Trophoblast cell (in vitro differentiated cells and primary cell): ENCODE data around the gene HCAR2.

Experiments
- DNase-seq, 2 donors: peaks; one replicate each; pipeline ENCODE4 v3.0.0-alpha.2; 2016
- H2AFZ ChIP-seq: 2 replicates; pipeline ENCODE4 v1.6.1; 2013; ENCODE audit warnings: low read length, moderate library complexity, mild to moderate bottlenecking; ENCODE audit not compliant: insufficient read depth, poor library complexity
- H2AK5ac ChIP-seq: 2 replicates; pipeline ENCODE4 v1.6.1; 2013; ENCODE audit warnings: mild to moderate bottlenecking, low read length
- H2BK120ac ChIP-seq: 2 replicates; pipeline ENCODE4 v1.6.1; 2013; ENCODE audit warnings: low read length, mild to moderate bottlenecking, moderate library complexity; ENCODE audit not compliant: insufficient read depth, poor library complexity
- H2BK12ac ChIP-seq: 2 replicates; pipeline ENCODE4 v1.6.1; 2013; ENCODE audit warnings: mild to moderate bottlenecking, low read length, moderate library complexity
- H2BK5ac ChIP-seq: 2 replicates; pipeline ENCODE4 v1.6.1; 2013; ENCODE audit warnings: low read length, low read depth, moderate library complexity, mild to moderate bottlenecking; ENCODE audit not compliant: poor library complexity
- H3K14ac ChIP-seq: 2 replicates; pipeline ENCODE4 v1.6.1; 2013; ENCODE audit warnings: mild to moderate bottlenecking, low read length
- H3K18ac ChIP-seq: 2 replicates; pipeline ENCODE4 v1.6.1; 2013; ENCODE audit warnings: mild to moderate bottlenecking, low read length
- H3K23ac ChIP-seq: 2 replicates; pipeline ENCODE4 v1.6.1; 2013; ENCODE audit warnings: low read length
- H3K27ac ChIP-seq: 2 replicates; pipeline ENCODE4 v1.5.1; 2013; ENCODE audit warnings: low read depth, mild to moderate bottlenecking, inconsistent platforms, low read length, moderate library complexity
- H3K27me3 ChIP-seq: 2 replicates; pipeline ENCODE4 v1.6.1; 2013; ENCODE audit warnings: inconsistent platforms, mild to moderate bottlenecking, low read length, moderate library complexity; ENCODE audit not compliant: insufficient read depth
- H3K36me3 ChIP-seq, 2 experiments: 1 replicate in 1 of 2; 2 replicates in 1 of 2; pipeline ENCODE4 v1.6.1; 2013; ENCODE audit warnings: low read length in 2 of 2, mild to moderate bottlenecking in 2 of 2, moderate library complexity in 1 of 2; ENCODE audit not compliant: insufficient read depth in 2 of 2, control insufficient read depth in 1 of 2
- H3K4ac ChIP-seq: 2 replicates; pipeline ENCODE4 v1.6.1; 2013; ENCODE audit warnings: low read depth, mild to moderate bottlenecking, low read length, moderate library complexity
- H3K4me1 ChIP-seq, 2 experiments: 1 replicate in 1 of 2; 2 replicates in 1 of 2; pipeline ENCODE4 v1.6.1; 2013; ENCODE audit warnings: low read length in 2 of 2, mild to moderate bottlenecking in 2 of 2, moderate library complexity in 1 of 2; ENCODE audit not compliant: insufficient read depth in 2 of 2, control insufficient read depth in 1 of 2
- H3K4me2 ChIP-seq: 2 replicates; pipeline ENCODE4 v1.6.1; 2013; ENCODE audit warnings: inconsistent platforms, mild to moderate bottlenecking, low read length, moderate library complexity
- H3K4me3 ChIP-seq: 2 replicates; pipeline ENCODE4 v1.5.1; 2013; ENCODE audit warnings: mild to moderate bottlenecking, low read depth, low read length, inconsistent platforms
- H3K79me1 ChIP-seq: one replicate; pipeline ENCODE4 v1.6.1; 2013; ENCODE audit warnings: low read length
- H3K79me2 ChIP-seq: 2 replicates; pipeline ENCODE4 v1.6.1; 2013; ENCODE audit warnings: low read length, mild to moderate bottlenecking; ENCODE audit not compliant: control insufficient read depth, insufficient read depth, poor library complexity
- H3K9ac ChIP-seq: 2 replicates; pipeline ENCODE4 v1.6.1; 2013; ENCODE audit warnings: mild to moderate bottlenecking, low read length
- H3K9me3 ChIP-seq: 2 replicates; pipeline ENCODE4 v1.6.1; 2013; ENCODE audit warnings: low read depth, mild to moderate bottlenecking, control low read depth, inconsistent platforms, low read length; ENCODE audit not compliant: insufficient read depth
- H4K12ac ChIP-seq: 2 replicates; pipeline ENCODE4 v1.6.1; 2013; ENCODE audit warnings: low read depth, mild to moderate bottlenecking, low read length, moderate library complexity
- H4K8ac ChIP-seq: 2 replicates; pipeline ENCODE4 v1.6.1; 2013; ENCODE audit warnings: low read depth, mild to moderate bottlenecking, low read length, moderate library complexity
- H4K91ac ChIP-seq: one replicate; pipeline ENCODE4 v1.6.1; 2013; ENCODE audit warnings: low read depth, mild to moderate bottlenecking, low read length, moderate library complexity
- WGBS: extraction: QIAGEN DNeasy Blood & Tissue Kit; methylation state at CpG from one replicate; pipeline ENCODE4 v1.1.7; 2013; ENCODE audit warnings: missing lambda C conversion rate; ENCODE audit not compliant: insufficient read length, insufficient coverage; ENCODE audit errors: extremely low coverage; 5-methylcytosine and 5-hydroxymethylcytosine counted together

Gene HCAR2

GRCh38 chr12:122665759-122666158, 37.4 kb downstream of the HCAR2 start:
- no peak overlapping the region for H4K12ac ChIP-seq
- no peak overlapping the region for H3K27ac ChIP-seq
- no peaks in the 10 kb centered on the region for H3K9me3 ChIP-seq
- no peak overlapping the region for H3K4me2 ChIP-seq
- no CpG with 5 or more reads among the region's 5 CpGs for WGBS
- no peak overlapping the region for H3K14ac ChIP-seq
- H3K79me2 ChIP-seq = no peaks in the 10 kb centered on the region
- H3K23ac ChIP-seq = no peak overlapping the region
- no peak overlapping the region for H4K8ac ChIP-seq
- no peak overlapping the region for H2BK120ac ChIP-seq
- peak in 1 of 2 donors; percentile 46 for DNase-seq
- no peak overlapping the region for H2BK5ac ChIP-seq
- no peak overlapping the region for H3K4me3 ChIP-seq
- no peaks in the 10 kb centered on the region for H3K4me1 ChIP-seq
- no peak overlapping the region for H3K4ac ChIP-seq
- H3K9ac ChIP-seq = no peak overlapping the region
- H3K18ac ChIP-seq = no peak overlapping the region
- H3K79me1 ChIP-seq = no peaks in the 10 kb centered on the region
- H3K36me3 ChIP-seq = no peaks in the 10 kb centered on the region
- no peak overlapping the region for H2AFZ ChIP-seq
- H2BK12ac ChIP-seq = no peak overlapping the region
- H2AK5ac ChIP-seq = no peak overlapping the region
- H3K27me3 ChIP-seq = no peaks in the 10 kb centered on the region
- no peak overlapping the region for H4K91ac ChIP-seq

DNA sequence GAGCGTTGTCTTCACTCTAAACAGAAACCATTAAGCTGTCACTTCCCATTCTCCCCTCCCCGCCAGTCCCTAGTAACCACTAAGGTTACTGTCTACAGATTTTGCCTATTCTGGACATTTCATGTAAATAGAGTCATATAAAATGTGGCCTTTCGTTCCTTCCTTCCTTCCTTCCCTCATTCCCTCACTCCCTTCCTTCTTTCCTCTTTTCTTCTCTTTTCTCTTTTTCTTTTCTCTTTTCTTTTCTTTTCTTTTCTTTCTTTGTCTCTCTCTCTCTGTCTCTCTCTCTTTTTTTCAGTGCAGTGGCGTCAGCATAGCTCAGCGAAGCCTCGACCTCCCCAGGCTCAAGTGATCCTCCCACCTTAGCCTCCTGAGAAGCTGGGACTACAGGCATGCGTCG, 37.8 kb downstream of the HCAR2 start:
- H4K12ac ChIP-seq = no peak overlapping the region
- H3K79me2 ChIP-seq = no peaks in the 10 kb centered on the region
- no peak overlapping the region for H3K23ac ChIP-seq
- DNase-seq = no peak
- H2BK5ac ChIP-seq = no peak overlapping the region
- no peak overlapping the region for H3K9ac ChIP-seq
- H4K8ac ChIP-seq = no peak overlapping the region
- H3K36me3 ChIP-seq = no peaks in the 10 kb centered on the region
- H2BK120ac ChIP-seq = no peak overlapping the region
- H2AFZ ChIP-seq = no peak overlapping the region
- H3K4ac ChIP-seq = no peak overlapping the region
- no peak overlapping the region for H3K4me3 ChIP-seq
- H2AK5ac ChIP-seq = no peak overlapping the region
- no peaks in the 10 kb centered on the region for H3K4me1 ChIP-seq
- no peak overlapping the region for H2BK12ac ChIP-seq
- WGBS = no CpG with 5 or more reads among the region's 8 CpGs
- no peak overlapping the region for H3K4me2 ChIP-seq
- no peaks in the 10 kb centered on the region for H3K27me3 ChIP-seq
- H4K91ac ChIP-seq = no peak overlapping the region
- H3K18ac ChIP-seq = no peak overlapping the region
- no peak overlapping the region for H3K14ac ChIP-seq
- no peaks in the 10 kb centered on the region for H3K9me3 ChIP-seq
- H3K27ac ChIP-seq = no peak overlapping the region
- H3K79me1 ChIP-seq = no peaks in the 10 kb centered on the region

DNA sequence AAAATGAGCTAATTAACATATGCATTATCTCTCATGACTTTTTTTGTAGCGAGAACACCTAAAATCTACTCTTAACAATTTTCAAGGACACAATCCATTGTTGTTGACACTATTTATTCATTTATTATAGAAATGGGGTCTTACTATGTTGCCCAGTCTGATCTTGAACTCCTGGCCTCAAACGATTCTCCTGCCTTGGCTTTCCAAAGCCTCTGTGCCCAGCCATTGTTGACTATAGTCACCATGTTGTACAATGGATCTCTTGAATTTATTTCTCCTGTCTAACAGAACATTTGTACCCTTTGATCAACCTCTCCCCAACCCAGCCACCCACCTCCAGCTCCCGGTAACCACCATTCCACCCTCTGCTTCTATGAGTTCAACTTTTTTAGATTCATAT, 41.2 kb downstream of the HCAR2 start:
- Histone ChIP-seq H3K36me3 (no peaks in the 10 kb centered on the region), H2AFZ (no peak overlapping the region), H3K4ac (no peak overlapping the region), H2BK120ac (no peak overlapping the region), H3K79me1 (no peaks in the 10 kb centered on the region), H2AK5ac (no peak overlapping the region), H3K79me2 (no peaks in the 10 kb centered on the region), H3K9me3 (no peaks in the 10 kb centered on the region), H2BK12ac (no peak overlapping the region), H3K4me1 (no peaks in the 10 kb centered on the region), H3K4me3 (no peak overlapping the region), H4K12ac (no peak overlapping the region), H3K4me2 (no peak overlapping the region), H4K91ac (no peak overlapping the region), H3K18ac (no peak overlapping the region), H4K8ac (no peak overlapping the region), H3K9ac (no peak overlapping the region), H3K27ac (no peak overlapping the region), H3K23ac (no peak overlapping the region), H3K14ac (no peak overlapping the region), H3K27me3 (no peaks in the 10 kb centered on the region), H2BK5ac (no peak overlapping the region)
- whole genome bisulfite sequencing = no CpG with 5 or more reads among the region's 3 CpGs
- DNase-seq = no peak

DNA sequence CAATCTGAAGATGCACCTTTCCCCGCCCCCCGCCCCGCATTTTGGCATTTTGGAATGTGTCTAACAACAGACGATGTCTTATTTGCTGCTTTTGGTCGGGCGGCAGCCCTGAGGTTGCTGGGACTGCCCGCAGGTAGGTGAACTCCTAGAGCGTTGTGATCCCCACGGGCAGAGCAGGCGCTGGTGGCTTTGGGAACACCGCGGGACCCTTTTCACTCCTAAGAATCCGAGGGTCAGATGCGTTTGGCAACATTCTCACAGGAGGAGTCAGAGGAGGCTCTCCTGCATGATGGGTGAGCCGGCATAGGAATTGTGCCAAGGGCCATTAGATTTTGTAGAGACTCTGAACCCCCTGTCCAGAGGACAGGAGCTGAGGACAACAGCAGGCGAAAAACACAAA, 41.9 kb downstream of the HCAR2 start:
- H3K9me3 ChIP-seq = no peaks in the 10 kb centered on the region
- no peak overlapping the region for H3K4me2 ChIP-seq
- H3K36me3 ChIP-seq = no peaks in the 10 kb centered on the region
- H3K9ac ChIP-seq = no peak overlapping the region
- no peak overlapping the region for H3K23ac ChIP-seq
- H2AK5ac ChIP-seq = no peak overlapping the region
- no peak overlapping the region for H3K4me3 ChIP-seq
- no peak overlapping the region for H3K18ac ChIP-seq
- no CpG with 5 or more reads among the region's 16 CpGs for WGBS
- H3K4ac ChIP-seq = no peak overlapping the region
- no peak overlapping the region for H4K8ac ChIP-seq
- H3K14ac ChIP-seq = no peak overlapping the region
- H2BK12ac ChIP-seq = no peak overlapping the region
- DNase-seq = peak; percentile 50 to 58
- no peak overlapping the region for H2BK120ac ChIP-seq
- H3K27me3 ChIP-seq = no peaks in the 10 kb centered on the region
- H3K79me2 ChIP-seq = no peaks in the 10 kb centered on the region
- no peak overlapping the region for H3K27ac ChIP-seq
- H3K4me1 ChIP-seq = no peaks in the 10 kb centered on the region
- no peak overlapping the region for H2AFZ ChIP-seq
- no peak overlapping the region for H4K91ac ChIP-seq
- no peak overlapping the region for H4K12ac ChIP-seq
- no peak overlapping the region for H2BK5ac ChIP-seq
- no peaks in the 10 kb centered on the region for H3K79me1 ChIP-seq
